Measurements from ENCODE around the gene COTL1. TPM values are rescaled to one million over a fixed set of nuclear protein-coding genes. Genes with fewer than 3 reads are reported as not detected.
A peak's percentile ranks its signal among the peaks of the same experiment; 100 is the strongest.

Gene COTL1
- total RNA-seq, 1 donor from 2014 or later: 179 TPM

DNA sequence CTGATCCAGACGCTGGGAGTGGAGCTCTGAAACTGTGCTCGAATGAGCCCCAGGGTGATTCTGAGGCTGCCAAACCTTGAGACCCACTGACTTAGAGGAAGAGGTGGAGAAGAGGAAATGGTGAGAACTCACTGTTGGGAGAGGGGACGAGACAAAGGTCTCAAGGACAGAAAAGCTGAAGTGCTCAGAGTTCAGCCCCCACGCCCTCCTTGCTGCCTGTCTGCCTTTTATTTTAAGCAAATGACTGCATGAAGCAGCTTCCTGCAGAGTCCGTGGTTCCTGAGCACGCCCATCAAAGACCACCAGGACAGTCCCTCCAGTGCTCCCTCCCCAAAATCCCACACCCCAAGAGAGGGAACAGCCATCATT lies 20.4 kb downstream of the COTL1 start:
- peak overlapping the region; percentile 81 for H3K27ac Mint-ChIP-seq
- no peak for DNase-seq (ENCODE audit: extremely low spot score, unreplicated experiment)
- peaks cover 9% of the 10 kb centered on the region for H3K36me3 Mint-ChIP-seq
- H3K4me1 Mint-ChIP-seq (ENCODE audit: unreplicated experiment): peaks cover 67% of the 10 kb centered on the region
- H3K4me3 Mint-ChIP-seq: peak overlapping the region; percentile 55
- H3K27me3 Mint-ChIP-seq: no peaks in the 10 kb centered on the region
- H3K9me3 Mint-ChIP-seq: no peaks in the 10 kb centered on the region
- TF ChIP-seq, protein P1, sequence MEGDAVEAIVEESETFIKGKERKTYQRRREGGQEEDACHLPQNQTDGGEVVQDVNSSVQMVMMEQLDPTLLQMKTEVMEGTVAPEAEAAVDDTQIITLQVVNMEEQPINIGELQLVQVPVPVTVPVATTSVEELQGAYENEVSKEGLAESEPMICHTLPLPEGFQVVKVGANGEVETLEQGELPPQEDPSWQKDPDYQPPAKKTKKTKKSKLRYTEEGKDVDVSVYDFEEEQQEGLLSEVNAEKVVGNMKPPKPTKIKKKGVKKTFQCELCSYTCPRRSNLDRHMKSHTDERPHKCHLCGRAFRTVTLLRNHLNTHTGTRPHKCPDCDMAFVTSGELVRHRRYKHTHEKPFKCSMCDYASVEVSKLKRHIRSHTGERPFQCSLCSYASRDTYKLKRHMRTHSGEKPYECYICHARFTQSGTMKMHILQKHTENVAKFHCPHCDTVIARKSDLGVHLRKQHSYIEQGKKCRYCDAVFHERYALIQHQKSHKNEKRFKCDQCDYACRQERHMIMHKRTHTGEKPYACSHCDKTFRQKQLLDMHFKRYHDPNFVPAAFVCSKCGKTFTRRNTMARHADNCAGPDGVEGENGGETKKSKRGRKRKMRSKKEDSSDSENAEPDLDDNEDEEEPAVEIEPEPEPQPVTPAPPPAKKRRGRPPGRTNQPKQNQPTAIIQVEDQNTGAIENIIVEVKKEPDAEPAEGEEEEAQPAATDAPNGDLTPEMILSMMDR (conservative IDR thresholded peaks at IDR 0.05): no peak

DNA sequence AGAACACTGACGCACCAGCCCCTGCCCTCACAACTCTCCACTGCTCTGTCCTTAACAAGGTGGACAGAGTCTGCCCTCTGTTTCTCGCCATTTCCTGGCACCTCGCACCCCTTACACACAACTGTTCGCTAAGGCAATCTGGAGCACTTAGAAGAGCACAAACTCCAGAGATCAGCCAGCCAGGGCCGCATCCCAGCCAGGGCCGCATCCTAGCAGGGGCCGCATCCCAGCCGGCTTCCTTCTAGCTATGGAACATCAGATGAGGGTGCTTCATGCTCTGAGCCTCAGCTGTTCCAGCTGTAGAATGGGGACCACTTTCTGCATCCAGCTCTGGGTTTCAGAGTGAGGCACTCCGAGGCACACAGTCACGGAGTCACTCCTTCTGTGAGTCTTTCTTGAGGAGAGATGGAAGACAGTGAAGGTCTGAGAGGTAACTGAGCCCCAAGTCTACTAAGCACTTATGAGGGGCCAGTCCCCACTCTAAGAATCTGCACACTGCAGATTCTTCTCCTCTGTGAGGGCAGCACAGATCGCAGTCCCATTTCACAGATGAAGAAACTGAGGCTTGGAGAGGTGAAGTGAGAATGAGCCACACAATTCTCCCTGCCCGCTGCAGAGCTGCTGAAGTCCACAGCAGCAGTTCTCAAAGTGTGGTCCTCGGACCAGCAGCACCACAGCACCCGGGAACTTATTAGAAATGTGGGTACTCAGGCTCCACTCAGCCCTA lies 20.9 kb downstream of the COTL1 start:
- peaks cover 12% of the 10 kb centered on the region for H3K36me3 Mint-ChIP-seq
- no peaks in the 10 kb centered on the region for H3K9me3 Mint-ChIP-seq
- no peak overlapping the region for H3K27ac Mint-ChIP-seq
- peaks cover 72% of the 10 kb centered on the region for H3K4me1 Mint-ChIP-seq (ENCODE audit: unreplicated experiment)
- no peaks in the 10 kb centered on the region for H3K27me3 Mint-ChIP-seq
- peak overlapping the region; percentile 52 for H3K4me3 Mint-ChIP-seq
- TF ChIP-seq, protein P1 (conservative IDR thresholded peaks at IDR 0.05): no peak
- no peak for DNase-seq (ENCODE audit: extremely low spot score, unreplicated experiment)

DNA sequence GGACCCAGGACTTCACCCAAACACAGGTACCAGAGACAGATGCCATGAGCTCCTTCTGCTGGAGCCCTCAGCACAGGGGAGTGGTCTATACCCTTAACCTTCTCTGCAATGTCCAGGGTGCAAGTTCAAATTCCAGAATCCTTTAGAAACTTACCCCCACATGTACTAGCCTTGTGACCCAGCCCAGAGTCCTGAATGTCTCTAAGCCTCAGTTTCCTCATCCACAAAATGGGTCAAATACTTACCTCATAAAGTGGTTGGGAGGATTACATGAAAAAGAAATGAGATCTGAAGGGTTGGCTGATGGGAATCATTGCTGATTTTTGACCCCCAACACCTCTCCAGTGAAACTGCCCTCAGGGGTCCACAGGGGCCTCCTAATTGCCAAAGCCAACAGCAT lies 21.7 kb downstream of the COTL1 start:
- Mint-ChIP-seq H3K36me3 (peaks cover 14% of the 10 kb centered on the region), H3K9me3 (no peaks in the 10 kb centered on the region), H3K4me3 (no peak overlapping the region), H3K27ac (no peak overlapping the region), H3K27me3 (no peaks in the 10 kb centered on the region), H3K4me1 (ENCODE audit: unreplicated experiment) (peaks cover 68% of the 10 kb centered on the region)
- TF ChIP-seq, protein P1 (conservative IDR thresholded peaks at IDR 0.05): no peak
- no peak for DNase-seq (ENCODE audit: extremely low spot score, unreplicated experiment)

DNA sequence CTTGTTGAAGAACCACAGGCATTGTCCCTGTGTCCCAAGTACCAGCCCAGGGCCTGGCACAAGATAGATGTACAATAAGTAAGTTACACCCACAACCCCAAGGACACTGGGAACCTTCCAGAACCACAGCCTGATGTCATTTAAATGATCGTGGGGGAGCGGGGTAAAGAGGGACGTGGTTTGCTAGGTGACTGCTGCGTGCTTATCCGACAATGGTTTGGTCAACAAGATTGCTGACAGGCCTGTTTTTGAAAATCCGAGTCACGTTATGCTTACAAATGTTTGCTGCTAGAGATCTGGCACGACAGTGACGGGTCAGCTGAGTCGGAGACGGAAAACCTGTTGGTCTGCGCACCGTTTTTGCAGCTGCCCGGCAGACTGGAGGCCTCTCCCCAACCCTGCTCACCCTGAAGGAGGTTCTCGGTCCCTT lies 22.8 kb downstream of the COTL1 start:
- DNase-seq (ENCODE audit: extremely low spot score, unreplicated experiment): no peak
- no peaks in the 10 kb centered on the region for H3K27me3 Mint-ChIP-seq
- peaks cover 57% of the 10 kb centered on the region for H3K4me1 Mint-ChIP-seq (ENCODE audit: unreplicated experiment)
- peaks cover 14% of the 10 kb centered on the region for H3K36me3 Mint-ChIP-seq
- peak overlapping the region; percentile 48 for H3K27ac Mint-ChIP-seq
- peak overlapping the region; percentile 2 for H3K4me3 Mint-ChIP-seq
- no peaks in the 10 kb centered on the region for H3K9me3 Mint-ChIP-seq
- TF ChIP-seq, protein P1 (conservative IDR thresholded peaks at IDR 0.05): no peak

DNA sequence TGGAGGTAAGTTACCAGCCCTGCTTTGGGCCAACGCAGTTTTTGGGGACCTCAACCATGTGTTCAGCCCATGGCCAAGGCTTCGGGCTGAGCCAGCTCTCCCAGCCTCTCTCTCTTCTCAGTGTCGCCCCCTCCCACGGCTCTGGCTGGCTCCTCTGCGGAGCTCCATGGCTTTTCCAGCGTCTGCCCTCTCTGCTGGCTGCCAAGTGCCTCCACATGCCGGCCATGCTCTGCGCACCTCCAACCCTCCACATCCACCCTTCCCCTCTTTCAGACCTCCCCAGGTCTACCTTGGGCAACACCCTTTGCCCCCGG lies 23.2 kb downstream of the COTL1 start:
- Mint-ChIP-seq H3K4me1 (ENCODE audit: unreplicated experiment) (peaks cover 53% of the 10 kb centered on the region), H3K27ac (peak overlapping the region; percentile 48), H3K4me3 (no peak overlapping the region), H3K36me3 (peaks cover 14% of the 10 kb centered on the region), H3K9me3 (no peaks in the 10 kb centered on the region), H3K27me3 (no peaks in the 10 kb centered on the region)
- TF ChIP-seq, protein P1 (conservative IDR thresholded peaks at IDR 0.05): no peak
- no peak for DNase-seq (ENCODE audit: extremely low spot score, unreplicated experiment)

Data from type B pancreatic cell (in vitro differentiated cells).